ENCODE data around the gene PLXNB1.
A peak's percentile ranks its signal among the peaks of the same experiment; 100 is the strongest.
"Not testable (repeated sequence)": the region's sequence is repeated elsewhere in the genome, so short reads cannot be mapped to it uniquely, and the experiment has no call there.

The PLXNB1 gene

GRCh38 chr3:48404440-48405342 lies 25.2 kb downstream of the PLXNB1 start:
- no peak for DNase-seq

GRCh38 chr3:48403533-48404439 lies 26.1 kb downstream of the PLXNB1 start:
- no peak for DNase-seq

- no peak for DNase-seq
Observed at GRCh38 chr3:48402907-48403306, 27.0 kb downstream of the PLXNB1 start.

- DNase-seq, result no peak
Observed at GRCh38 chr3:48402281-48402732, 27.6 kb downstream of the PLXNB1 start.

- DNase-seq, result not testable (repeated sequence)
Observed at GRCh38 chr3:48401434-48401901, 28.4 kb downstream of the PLXNB1 start.

GRCh38 chr3:48400824-48401433 lies 29.0 kb downstream of the PLXNB1 start:
- DNase-seq, result peak; percentile 8

GRCh38 chr3:48399387-48400172 lies 30.3 kb downstream of the PLXNB1 start:
- DNase-seq, result no peak

- DNase-seq, result no peak
Observed at GRCh38 chr3:48398701-48399386, 31.0 kb downstream of the PLXNB1 start.

GRCh38 chr3:48397767-48398681 lies 31.9 kb downstream of the PLXNB1 start:
- DNase-seq, result no peak

- no peak for DNase-seq
Observed at GRCh38 chr3:48395714-48396113, 34.2 kb downstream of the PLXNB1 start.

- no peak for DNase-seq
Observed at GRCh38 chr3:48394391-48394790, 35.5 kb downstream of the PLXNB1 start.

- no peak for DNase-seq
Observed at GRCh38 chr3:48388966-48389365, 40.9 kb downstream of the PLXNB1 start.

GRCh38 chr3:48387634-48388033 lies 42.3 kb downstream of the PLXNB1 start:
- DNase-seq, result no peak

GRCh38 chr3:48372862-48373435 lies 56.9 kb downstream of the PLXNB1 start:
- no peak for DNase-seq

- DNase-seq, result no peak
Observed at GRCh38 chr3:48372377-48372770, 57.5 kb downstream of the PLXNB1 start.

- no peak for DNase-seq
Observed at GRCh38 chr3:48371651-48372376, 58.1 kb downstream of the PLXNB1 start, which contains the start of gene FBXW12. TSS of gene FBXW12 (plus strand) at chr3:48372219. CDS start at chr3:48372768, 549 bp downstream.

- no peak for DNase-seq
Observed at GRCh38 chr3:48370333-48370713, 59.6 kb downstream of the PLXNB1 start.

- DNase-seq, result no peak
Observed at GRCh38 chr3:48369693-48370332, 60.1 kb downstream of the PLXNB1 start.

GRCh38 chr3:48367201-48367600 lies 62.7 kb downstream of the PLXNB1 start:
- DNase-seq, result peak; percentile 60

All from DMS 273 treated with DMSO at 0.1 percent for 48 hours (cell line).